GM19395 (cell line): Measurements from ENCODE around the gene MTARC1.
A peak's percentile ranks its signal among the peaks of the same experiment; 100 is the strongest.

Experiments
- ATAC-seq: cut with Tn5 transposase; IDR thresholded peaks from one replicate; pipeline ENCODE4 v1.9.1; 2021; ENCODE audit warnings: mild to moderate bottlenecking, moderate library complexity; ENCODE audit not compliant: unreplicated experiment

MTARC1 gene

GRCh38 chr1:220769205-220769604 lies 17.5 kb upstream of the MTARC1 start:
- no peak for ATAC-seq

DNA sequence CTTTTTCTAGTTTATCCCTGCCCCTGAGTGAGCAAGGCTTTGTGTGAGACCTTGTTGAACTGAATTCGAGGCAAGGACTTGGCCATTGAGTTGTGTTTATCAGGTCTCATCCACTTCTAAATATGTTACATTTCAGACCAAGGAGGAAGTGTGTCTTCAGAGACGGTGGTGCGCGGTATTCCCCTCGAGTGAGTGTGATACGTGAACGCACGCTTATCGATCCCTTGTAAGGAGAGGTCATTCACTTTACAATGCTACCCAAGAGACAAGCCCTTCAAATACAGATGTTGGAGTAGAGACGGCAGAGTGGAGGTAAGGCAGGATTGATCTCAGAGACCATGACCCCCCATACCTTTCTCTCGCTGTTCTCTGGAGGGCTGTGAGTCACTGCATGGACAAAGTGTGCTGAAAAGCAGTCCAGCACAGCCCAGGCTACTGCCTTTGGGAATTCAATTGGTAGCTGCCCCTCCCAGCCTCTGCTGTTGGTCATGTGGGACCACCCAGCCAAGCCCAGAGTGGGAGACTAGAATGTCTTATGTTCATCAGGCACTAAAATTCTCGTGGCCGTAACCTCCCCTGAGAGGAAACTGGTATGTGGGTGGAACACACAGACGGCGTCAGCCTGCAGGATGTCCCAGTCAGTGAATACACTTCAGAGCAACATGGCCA lies 16.3 kb upstream of the MTARC1 start:
- ATAC-seq = peak; percentile 73

- no peak for ATAC-seq
Observed at GRCh38 chr1:220772846-220773245, 13.9 kb upstream of the MTARC1 start.

- no peak for ATAC-seq
Observed at GRCh38 chr1:220775240-220775853, 11.4 kb upstream of the MTARC1 start.

- no peak for ATAC-seq
Observed at GRCh38 chr1:220776254-220776653, 10.5 kb upstream of the MTARC1 start.

DNA sequence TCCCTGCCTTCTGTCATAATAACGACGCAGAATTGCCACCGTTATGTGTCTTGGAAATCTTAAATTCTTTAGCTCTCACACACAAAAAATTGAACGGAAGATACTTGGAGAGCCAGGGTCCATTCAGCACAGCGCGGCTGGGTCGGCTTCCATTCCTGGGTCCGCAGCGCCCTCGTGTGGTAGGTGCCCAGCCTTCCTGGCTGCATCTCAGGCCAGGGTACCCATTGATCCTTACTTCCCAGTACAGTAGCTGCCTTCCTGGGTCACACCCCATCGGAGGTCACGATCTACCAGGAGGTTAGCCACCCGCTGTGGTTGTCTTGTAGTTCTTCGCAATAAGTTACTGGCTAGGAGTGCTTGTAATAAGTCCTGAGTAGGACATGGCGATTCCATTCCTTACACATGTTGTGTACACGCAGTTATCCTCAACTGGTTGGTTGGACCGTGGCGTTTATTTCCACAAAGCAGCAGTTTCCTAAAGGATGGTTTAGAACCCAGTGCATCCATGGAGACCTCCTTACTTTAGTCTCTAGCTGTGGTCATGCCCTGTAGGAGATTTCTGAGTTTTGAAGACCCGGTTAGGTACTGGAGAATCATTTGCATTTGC lies 9.9 kb upstream of the MTARC1 start:
- peak; percentile 89 for ATAC-seq

GRCh38 chr1:220783453-220783852 lies 3.3 kb upstream of the MTARC1 start:
- ATAC-seq = no peak

DNA sequence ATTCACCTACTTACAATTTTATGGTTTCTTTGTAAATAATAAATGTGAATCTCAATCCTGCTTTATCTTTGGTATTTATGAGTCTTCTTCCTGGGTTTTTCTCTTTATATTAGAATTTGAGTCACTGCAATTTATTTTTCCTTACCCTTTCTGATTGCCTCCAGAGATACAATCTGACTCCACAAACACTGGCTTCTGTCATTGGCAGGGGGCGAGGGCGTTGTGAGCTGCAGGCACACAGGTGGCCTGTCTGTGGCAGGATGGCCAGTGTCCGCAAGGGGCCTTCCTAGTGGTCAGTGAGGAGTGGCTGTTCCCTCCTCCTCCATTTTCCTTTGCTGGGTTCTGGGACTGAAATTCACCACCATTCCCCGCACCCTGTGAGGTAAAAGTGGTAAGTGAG lies 2.0 kb upstream of the MTARC1 start:
- no peak for ATAC-seq

- ATAC-seq = no peak
Observed at GRCh38 chr1:220785166-220786056, 1.3 kb upstream of the MTARC1 start.

GRCh38 chr1:220786057-220786336 lies 716 bp upstream of the MTARC1 start:
- ATAC-seq = no peak

GRCh38 chr1:220787069-220787619 lies 431 bp downstream of the MTARC1 start:
- ATAC-seq = peak; percentile 45

- no peak for ATAC-seq
Observed at GRCh38 chr1:220788900-220789299, 2.2 kb downstream of the MTARC1 start.

GRCh38 chr1:220789532-220790147 lies 2.9 kb downstream of the MTARC1 start:
- no peak for ATAC-seq

GRCh38 chr1:220791285-220791684 lies 4.6 kb downstream of the MTARC1 start:
- ATAC-seq = no peak

- no peak for ATAC-seq
Observed at GRCh38 chr1:220791956-220792355, 5.2 kb downstream of the MTARC1 start.

DNA sequence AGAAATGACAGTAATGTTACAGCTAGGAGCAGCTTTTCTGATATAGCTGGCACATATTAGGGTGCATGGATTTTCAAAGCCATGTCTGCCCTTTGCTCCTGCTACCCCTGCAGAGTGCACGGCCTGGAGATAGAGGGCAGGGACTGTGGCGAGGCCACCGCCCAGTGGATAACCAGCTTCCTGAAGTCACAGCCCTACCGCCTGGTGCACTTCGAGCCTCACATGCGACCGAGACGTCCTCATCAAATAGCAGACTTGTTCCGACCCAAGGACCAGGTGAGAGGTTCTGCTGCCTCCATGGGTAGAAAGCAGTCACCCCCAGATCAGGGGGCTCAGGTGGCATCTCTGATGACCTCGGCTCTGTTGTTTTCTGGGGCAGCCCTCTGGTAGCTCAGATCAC lies 9.8 kb downstream of the MTARC1 start:
- ATAC-seq = no peak

DNA sequence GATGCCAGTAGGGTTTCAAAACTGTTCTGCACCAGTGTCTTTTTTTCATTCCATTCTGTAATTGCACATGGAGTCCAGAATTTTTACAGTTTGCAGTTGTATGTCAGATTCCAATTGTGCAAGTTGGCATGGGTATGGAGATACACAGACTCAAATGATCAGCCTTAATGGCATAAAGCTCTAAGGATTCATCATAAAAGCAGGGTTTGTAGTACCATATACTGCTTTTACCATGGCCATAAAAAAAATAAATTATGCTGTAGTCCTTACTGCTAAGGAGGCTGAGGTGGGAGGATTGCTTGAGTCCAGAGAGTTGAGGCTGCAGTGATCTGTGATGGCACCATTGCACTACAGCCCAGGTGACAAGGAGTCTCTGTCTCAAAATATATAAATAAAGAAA lies 10.3 kb downstream of the MTARC1 start:
- no peak for ATAC-seq

- ATAC-seq = no peak
Observed at GRCh38 chr1:220797553-220797952, 10.8 kb downstream of the MTARC1 start.

DNA sequence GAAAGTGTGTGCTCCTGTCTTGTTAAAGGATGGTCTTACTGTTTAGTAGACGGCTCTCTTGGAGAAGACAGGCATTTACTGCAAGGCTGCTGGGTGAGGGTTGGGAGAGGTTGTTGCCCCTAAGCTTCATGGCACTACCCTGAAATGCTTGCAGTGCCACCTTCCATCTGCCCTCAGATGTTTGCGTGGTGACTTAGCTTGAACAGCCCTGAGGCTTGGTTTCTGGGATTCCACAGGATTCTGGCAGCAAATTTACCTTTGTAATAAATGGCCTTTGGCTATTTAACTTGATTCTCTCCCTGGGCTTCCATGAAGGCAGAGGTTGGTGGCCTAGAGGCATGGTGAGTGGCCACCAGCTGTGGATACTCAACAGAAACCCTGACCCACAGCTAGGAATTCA lies 11.6 kb downstream of the MTARC1 start:
- ATAC-seq = no peak

DNA sequence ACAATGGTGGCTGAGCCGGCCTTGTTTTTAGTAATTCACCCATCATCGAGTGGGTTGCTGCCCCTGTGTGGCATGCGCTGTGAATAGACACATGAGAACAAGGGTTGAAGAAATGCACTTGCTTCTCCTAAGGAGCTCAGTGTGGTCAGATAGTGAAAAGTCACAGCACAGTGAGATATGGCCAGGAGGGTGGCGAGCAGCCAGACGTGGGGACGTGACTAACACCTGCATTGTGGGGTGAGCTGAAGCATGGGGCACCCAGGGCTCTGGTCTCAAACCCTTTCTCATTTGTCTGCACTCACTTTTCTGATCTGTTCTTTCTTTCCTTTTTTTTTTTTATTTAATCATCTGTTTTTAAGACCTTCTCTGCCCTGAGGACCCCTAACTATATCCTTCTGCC lies 13.5 kb downstream of the MTARC1 start:
- ATAC-seq = no peak
